Measurements from ENCODE around the gene USP25. TPM values are rescaled to one million over a fixed set of nuclear protein-coding genes. Genes with fewer than 3 reads are reported as not detected.

USP25 gene
- total RNA-seq, 1 experiment from 2014 or later, result 42.0 TPM

DNA sequence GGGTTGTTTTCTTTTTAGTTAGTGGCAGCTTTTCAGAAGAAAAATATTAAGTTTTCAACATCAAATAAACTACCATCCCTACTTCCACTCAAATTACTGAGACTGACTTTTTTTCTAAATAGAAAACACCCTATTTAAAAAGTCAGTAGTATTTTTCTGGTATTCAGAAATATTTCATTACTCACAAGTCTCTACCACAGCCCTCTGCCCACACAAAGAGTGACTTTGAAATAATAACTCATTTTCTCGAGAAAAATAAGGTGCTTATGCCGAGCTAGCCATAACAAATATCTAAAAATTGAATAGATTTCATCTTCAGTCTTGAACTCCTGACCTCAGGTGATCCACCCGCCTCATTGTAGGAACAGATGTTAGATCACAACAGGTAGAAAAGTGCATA is 41.8 kb upstream of the USP25 start (continued):
- TF ChIP-seq, protein P1, sequence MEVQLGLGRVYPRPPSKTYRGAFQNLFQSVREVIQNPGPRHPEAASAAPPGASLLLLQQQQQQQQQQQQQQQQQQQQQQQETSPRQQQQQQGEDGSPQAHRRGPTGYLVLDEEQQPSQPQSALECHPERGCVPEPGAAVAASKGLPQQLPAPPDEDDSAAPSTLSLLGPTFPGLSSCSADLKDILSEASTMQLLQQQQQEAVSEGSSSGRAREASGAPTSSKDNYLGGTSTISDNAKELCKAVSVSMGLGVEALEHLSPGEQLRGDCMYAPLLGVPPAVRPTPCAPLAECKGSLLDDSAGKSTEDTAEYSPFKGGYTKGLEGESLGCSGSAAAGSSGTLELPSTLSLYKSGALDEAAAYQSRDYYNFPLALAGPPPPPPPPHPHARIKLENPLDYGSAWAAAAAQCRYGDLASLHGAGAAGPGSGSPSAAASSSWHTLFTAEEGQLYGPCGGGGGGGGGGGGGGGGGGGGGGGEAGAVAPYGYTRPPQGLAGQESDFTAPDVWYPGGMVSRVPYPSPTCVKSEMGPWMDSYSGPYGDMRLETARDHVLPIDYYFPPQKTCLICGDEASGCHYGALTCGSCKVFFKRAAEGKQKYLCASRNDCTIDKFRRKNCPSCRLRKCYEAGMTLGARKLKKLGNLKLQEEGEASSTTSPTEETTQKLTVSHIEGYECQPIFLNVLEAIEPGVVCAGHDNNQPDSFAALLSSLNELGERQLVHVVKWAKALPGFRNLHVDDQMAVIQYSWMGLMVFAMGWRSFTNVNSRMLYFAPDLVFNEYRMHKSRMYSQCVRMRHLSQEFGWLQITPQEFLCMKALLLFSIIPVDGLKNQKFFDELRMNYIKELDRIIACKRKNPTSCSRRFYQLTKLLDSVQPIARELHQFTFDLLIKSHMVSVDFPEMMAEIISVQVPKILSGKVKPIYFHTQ (CRISPR knock-in tag; IDR thresholded peaks at IDR 0.05), result no peak
- TF ChIP-seq GABPB1 (CRISPR knock-in tag; IDR thresholded peaks at IDR 0.05), result no peak
- TF ChIP-seq PRRX2 (CRISPR knock-in tag; IDR thresholded peaks at IDR 0.05), result no peak
- TF ChIP-seq FOXK1 (CRISPR knock-in tag; IDR thresholded peaks at IDR 0.05), result no peak
- TF ChIP-seq TCF7 (CRISPR knock-in tag; IDR thresholded peaks at IDR 0.05; ENCODE audit: low read depth), result no peak
- TF ChIP-seq, protein P2, sequence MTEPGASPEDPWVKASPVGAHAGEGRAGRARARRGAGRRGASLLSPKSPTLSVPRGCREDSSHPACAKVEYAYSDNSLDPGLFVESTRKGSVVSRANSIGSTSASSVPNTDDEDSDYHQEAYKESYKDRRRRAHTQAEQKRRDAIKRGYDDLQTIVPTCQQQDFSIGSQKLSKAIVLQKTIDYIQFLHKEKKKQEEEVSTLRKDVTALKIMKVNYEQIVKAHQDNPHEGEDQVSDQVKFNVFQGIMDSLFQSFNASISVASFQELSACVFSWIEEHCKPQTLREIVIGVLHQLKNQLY (CRISPR knock-in tag; IDR thresholded peaks at IDR 0.05), result no peak
- TF ChIP-seq JAZF1 (CRISPR knock-in tag; IDR thresholded peaks at IDR 0.05), result no peak
- TF ChIP-seq, protein P3, sequence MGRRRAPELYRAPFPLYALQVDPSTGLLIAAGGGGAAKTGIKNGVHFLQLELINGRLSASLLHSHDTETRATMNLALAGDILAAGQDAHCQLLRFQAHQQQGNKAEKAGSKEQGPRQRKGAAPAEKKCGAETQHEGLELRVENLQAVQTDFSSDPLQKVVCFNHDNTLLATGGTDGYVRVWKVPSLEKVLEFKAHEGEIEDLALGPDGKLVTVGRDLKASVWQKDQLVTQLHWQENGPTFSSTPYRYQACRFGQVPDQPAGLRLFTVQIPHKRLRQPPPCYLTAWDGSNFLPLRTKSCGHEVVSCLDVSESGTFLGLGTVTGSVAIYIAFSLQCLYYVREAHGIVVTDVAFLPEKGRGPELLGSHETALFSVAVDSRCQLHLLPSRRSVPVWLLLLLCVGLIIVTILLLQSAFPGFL (CRISPR knock-in tag; IDR thresholded peaks at IDR 0.05; ENCODE audit: borderline replicate concordance), result no peak
- TF ChIP-seq MYBL2 (CRISPR knock-in tag; IDR thresholded peaks at IDR 0.05), result no peak
- TF ChIP-seq NR3C1 (CRISPR knock-in tag; conservative IDR thresholded peaks at IDR 0.05; ENCODE audit: low read depth), result no peak

DNA sequence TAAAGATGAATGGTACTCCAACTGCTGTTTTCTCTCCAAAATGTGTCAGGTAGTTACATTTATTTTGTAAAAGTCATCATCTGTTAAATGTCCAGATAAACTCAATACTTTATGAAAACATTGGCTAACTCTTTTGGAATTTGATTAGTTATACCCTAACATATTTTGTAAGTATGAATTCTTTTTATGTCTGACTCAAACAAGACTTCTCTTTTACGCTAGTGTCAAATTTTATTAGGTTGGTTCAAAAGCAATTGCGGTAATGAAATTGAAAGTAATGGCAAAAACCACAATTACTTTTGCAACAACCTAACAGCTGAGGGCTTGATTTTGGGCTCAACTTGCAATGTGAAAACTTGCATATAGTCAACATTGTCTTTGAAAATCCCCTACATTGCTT is 41.0 kb upstream of the USP25 start:
- ChIA-PET CTCF (no interaction called here), POLR2A (no interaction called here)
- Mint-ChIP-seq H3K9me3 (no peaks in the 10 kb centered on the region), H3K4me1 (peaks cover 4% of the 10 kb centered on the region; the same call in 1 of the 2 replicates), H3K27me3 (ENCODE audit: low read depth) (no peaks in the 10 kb centered on the region), H3K4me3 (no peak overlapping the region), H3K27ac (no peak overlapping the region), H3K36me3 (no peaks in the 10 kb centered on the region)
- ATAC-seq, result no peak
- DNase-seq (ENCODE audit: low spot score), result no peak
- TF ChIP-seq GRHL2 (CRISPR knock-in tag; IDR thresholded peaks at IDR 0.05; ENCODE audit: insufficient replicate concordance, severe bottlenecking), result no peak
- TF ChIP-seq ZBTB21 (CRISPR knock-in tag; IDR thresholded peaks at IDR 0.05; ENCODE audit: borderline replicate concordance), result no peak
- TF ChIP-seq, protein P4, sequence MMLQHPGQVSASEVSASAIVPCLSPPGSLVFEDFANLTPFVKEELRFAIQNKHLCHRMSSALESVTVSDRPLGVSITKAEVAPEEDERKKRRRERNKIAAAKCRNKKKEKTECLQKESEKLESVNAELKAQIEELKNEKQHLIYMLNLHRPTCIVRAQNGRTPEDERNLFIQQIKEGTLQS (CRISPR knock-in tag; conservative IDR thresholded peaks at IDR 0.05), result no peak
- no peak for TF ChIP-seq JUN (CRISPR knock-in tag; IDR thresholded peaks at IDR 0.05)
- TF ChIP-seq, protein P5, sequence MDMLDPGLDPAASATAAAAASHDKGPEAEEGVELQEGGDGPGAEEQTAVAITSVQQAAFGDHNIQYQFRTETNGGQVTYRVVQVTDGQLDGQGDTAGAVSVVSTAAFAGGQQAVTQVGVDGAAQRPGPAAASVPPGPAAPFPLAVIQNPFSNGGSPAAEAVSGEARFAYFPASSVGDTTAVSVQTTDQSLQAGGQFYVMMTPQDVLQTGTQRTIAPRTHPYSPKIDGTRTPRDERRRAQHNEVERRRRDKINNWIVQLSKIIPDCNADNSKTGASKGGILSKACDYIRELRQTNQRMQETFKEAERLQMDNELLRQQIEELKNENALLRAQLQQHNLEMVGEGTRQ (CRISPR knock-in tag; IDR thresholded peaks at IDR 0.05), result no peak
- no peak for TF ChIP-seq CREB1 (CRISPR knock-in tag; IDR thresholded peaks at IDR 0.05)
- TF ChIP-seq HMGA2 (CRISPR knock-in tag; IDR thresholded peaks at IDR 0.05), result no peak
- TF ChIP-seq, protein P3 (CRISPR knock-in tag; IDR thresholded peaks at IDR 0.05; ENCODE audit: borderline replicate concordance), result no peak
- TF ChIP-seq, protein P6, sequence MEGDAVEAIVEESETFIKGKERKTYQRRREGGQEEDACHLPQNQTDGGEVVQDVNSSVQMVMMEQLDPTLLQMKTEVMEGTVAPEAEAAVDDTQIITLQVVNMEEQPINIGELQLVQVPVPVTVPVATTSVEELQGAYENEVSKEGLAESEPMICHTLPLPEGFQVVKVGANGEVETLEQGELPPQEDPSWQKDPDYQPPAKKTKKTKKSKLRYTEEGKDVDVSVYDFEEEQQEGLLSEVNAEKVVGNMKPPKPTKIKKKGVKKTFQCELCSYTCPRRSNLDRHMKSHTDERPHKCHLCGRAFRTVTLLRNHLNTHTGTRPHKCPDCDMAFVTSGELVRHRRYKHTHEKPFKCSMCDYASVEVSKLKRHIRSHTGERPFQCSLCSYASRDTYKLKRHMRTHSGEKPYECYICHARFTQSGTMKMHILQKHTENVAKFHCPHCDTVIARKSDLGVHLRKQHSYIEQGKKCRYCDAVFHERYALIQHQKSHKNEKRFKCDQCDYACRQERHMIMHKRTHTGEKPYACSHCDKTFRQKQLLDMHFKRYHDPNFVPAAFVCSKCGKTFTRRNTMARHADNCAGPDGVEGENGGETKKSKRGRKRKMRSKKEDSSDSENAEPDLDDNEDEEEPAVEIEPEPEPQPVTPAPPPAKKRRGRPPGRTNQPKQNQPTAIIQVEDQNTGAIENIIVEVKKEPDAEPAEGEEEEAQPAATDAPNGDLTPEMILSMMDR (IDR thresholded peaks at IDR 0.05), result no peak
- no peak for TF ChIP-seq ZNF121 (CRISPR knock-in tag; IDR thresholded peaks at IDR 0.05)
- no peak for TF ChIP-seq RELA (CRISPR knock-in tag; IDR thresholded peaks at IDR 0.05; ENCODE audit: borderline replicate concordance)
- no peak for TF ChIP-seq NFATC4 (CRISPR knock-in tag; IDR thresholded peaks at IDR 0.05)
- TF ChIP-seq NFYB (CRISPR knock-in tag; conservative IDR thresholded peaks at IDR 0.05; ENCODE audit: low read depth), result no peak
- TF ChIP-seq FOXP1 (CRISPR knock-in tag; IDR thresholded peaks at IDR 0.05; ENCODE audit: borderline replicate concordance), result no peak
- TF ChIP-seq, protein P7, sequence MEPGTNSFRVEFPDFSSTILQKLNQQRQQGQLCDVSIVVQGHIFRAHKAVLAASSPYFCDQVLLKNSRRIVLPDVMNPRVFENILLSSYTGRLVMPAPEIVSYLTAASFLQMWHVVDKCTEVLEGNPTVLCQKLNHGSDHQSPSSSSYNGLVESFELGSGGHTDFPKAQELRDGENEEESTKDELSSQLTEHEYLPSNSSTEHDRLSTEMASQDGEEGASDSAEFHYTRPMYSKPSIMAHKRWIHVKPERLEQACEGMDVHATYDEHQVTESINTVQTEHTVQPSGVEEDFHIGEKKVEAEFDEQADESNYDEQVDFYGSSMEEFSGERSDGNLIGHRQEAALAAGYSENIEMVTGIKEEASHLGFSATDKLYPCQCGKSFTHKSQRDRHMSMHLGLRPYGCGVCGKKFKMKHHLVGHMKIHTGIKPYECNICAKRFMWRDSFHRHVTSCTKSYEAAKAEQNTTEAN (CRISPR knock-in tag; IDR thresholded peaks at IDR 0.05), result no peak
- no peak for TF ChIP-seq GTF2I (CRISPR knock-in tag; conservative IDR thresholded peaks at IDR 0.05)
- no peak for TF ChIP-seq TP53 (CRISPR knock-in tag; IDR thresholded peaks at IDR 0.05)
- no peak for TF ChIP-seq PRRX2 (CRISPR knock-in tag; IDR thresholded peaks at IDR 0.05)
- TF ChIP-seq RORB (CRISPR knock-in tag; IDR thresholded peaks at IDR 0.05), result no peak
- TF ChIP-seq, protein P2 (CRISPR knock-in tag; IDR thresholded peaks at IDR 0.05), result no peak
